ENCODE data around the gene CDK19.

Gene CDK19

DNA sequence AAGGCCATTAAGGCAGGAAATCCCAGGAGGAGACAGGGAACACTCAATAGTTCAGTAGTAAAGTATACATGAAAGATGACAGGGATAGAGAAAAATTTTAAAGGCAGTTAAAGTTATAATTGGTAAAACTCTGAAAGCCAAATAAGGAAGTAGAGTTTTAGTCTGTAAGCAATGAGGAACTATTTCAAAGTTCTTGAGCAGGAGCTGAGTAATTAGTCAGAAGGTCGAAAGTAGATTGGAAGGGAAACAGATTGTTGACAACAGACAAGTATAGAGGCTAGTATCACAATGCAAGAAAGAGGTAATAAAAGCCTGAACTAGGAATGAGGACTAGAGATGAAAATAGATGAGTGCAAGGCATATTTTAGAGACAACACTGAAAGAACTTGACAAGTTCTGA, 150.3 kb downstream of the CDK19 start:
- H2AFZ ChIP-seq (ENCODE audit: low read length), result no peak overlapping the region
- no peaks in the 10 kb centered on the region for H3F3A ChIP-seq (ENCODE audit: insufficient read depth, low read length)
- H3K4me2 ChIP-seq (ENCODE audit: low read length), result no peak overlapping the region
- no peaks in the 10 kb centered on the region for H3K27me3 ChIP-seq (ENCODE audit: insufficient read depth, low read length)
- H3K79me2 ChIP-seq (ENCODE audit: insufficient read depth, low read length), result no peaks in the 10 kb centered on the region
- H3K36me3 ChIP-seq (ENCODE audit: insufficient read depth, low read length), result peaks cover 12% of the 10 kb centered on the region
- TF ChIP-seq EZH2 (IDR thresholded peaks at IDR 0.05; ENCODE audit: borderline replicate concordance, low read length), result no peak
- TF ChIP-seq, protein P1, sequence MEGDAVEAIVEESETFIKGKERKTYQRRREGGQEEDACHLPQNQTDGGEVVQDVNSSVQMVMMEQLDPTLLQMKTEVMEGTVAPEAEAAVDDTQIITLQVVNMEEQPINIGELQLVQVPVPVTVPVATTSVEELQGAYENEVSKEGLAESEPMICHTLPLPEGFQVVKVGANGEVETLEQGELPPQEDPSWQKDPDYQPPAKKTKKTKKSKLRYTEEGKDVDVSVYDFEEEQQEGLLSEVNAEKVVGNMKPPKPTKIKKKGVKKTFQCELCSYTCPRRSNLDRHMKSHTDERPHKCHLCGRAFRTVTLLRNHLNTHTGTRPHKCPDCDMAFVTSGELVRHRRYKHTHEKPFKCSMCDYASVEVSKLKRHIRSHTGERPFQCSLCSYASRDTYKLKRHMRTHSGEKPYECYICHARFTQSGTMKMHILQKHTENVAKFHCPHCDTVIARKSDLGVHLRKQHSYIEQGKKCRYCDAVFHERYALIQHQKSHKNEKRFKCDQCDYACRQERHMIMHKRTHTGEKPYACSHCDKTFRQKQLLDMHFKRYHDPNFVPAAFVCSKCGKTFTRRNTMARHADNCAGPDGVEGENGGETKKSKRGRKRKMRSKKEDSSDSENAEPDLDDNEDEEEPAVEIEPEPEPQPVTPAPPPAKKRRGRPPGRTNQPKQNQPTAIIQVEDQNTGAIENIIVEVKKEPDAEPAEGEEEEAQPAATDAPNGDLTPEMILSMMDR (IDR thresholded peaks at IDR 0.05; ENCODE audit: low read length), result no peak
- H3K9me2 ChIP-seq (ENCODE audit: low read depth, low read length), result no peaks in the 10 kb centered on the region
- H3K9me3 ChIP-seq (ENCODE audit: low read length), result no peaks in the 10 kb centered on the region
- peak overlapping the region; percentile 20 for H3K27ac ChIP-seq (ENCODE audit: low read depth, low read length, poor library complexity, severe bottlenecking)
- H3K4me1 ChIP-seq (ENCODE audit: insufficient read depth, low read length, severe bottlenecking), result peaks cover 9% of the 10 kb centered on the region
- H3K4me3 ChIP-seq (ENCODE audit: low read depth, low read length, poor library complexity, severe bottlenecking), result no peak overlapping the region
- H3K9ac ChIP-seq (ENCODE audit: low read length), result no peak overlapping the region
- H4K20me1 ChIP-seq (ENCODE audit: insufficient read depth, low read length), result no peaks in the 10 kb centered on the region

DNA sequence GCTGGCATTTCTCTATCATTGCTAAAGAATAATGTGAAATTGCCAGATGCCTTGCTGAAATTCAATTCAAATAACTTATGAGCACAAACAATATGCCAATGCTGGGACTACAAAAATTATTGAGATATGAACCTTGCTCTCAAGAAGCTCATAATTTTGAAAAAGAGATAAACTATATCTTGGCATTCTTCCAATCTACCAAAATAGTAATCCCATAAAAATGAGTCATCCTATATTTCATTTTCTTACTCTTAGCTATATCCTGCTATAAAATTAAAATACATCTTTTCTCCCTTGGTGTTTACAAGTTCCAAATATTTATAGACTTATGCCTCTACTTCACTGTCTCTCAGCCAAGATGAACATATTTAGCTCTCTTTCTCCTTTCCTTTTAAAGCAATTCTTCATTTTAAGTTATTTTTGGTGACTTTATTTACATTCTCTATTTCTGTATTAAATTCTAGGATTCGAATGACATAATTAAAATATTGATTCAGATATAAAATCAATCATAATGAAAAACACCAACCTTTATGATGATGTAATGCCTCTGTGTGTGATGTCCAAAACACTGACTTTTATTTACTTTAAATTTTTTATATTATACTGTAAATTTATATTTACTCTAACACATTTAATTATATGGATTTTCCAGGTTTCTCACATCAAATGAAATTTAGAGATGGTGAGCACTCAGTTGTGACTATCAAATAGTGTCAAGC, 152.6 kb downstream of the CDK19 start:
- Histone ChIP-seq H3K4me3 (ENCODE audit: low read depth, low read length, poor library complexity, severe bottlenecking) (no peak overlapping the region), H3K4me1 (ENCODE audit: insufficient read depth, low read length, severe bottlenecking) (peaks cover 9% of the 10 kb centered on the region), H3F3A (ENCODE audit: insufficient read depth, low read length) (no peaks in the 10 kb centered on the region), H3K9ac (ENCODE audit: low read length) (no peak overlapping the region), H3K9me2 (ENCODE audit: low read depth, low read length) (no peaks in the 10 kb centered on the region), H2AFZ (ENCODE audit: low read length) (no peak overlapping the region), H3K79me2 (ENCODE audit: insufficient read depth, low read length) (no peaks in the 10 kb centered on the region), H3K27me3 (ENCODE audit: insufficient read depth, low read length) (no peaks in the 10 kb centered on the region), H3K36me3 (ENCODE audit: insufficient read depth, low read length) (peaks cover 13% of the 10 kb centered on the region), H4K20me1 (ENCODE audit: insufficient read depth, low read length) (no peaks in the 10 kb centered on the region), H3K9me3 (ENCODE audit: low read length) (no peaks in the 10 kb centered on the region), H3K27ac (ENCODE audit: low read depth, low read length, poor library complexity, severe bottlenecking) (no peak overlapping the region), H3K4me2 (ENCODE audit: low read length) (no peak overlapping the region)
- TF ChIP-seq, protein P1 (IDR thresholded peaks at IDR 0.05; ENCODE audit: low read length), result no peak
- TF ChIP-seq EZH2 (IDR thresholded peaks at IDR 0.05; ENCODE audit: borderline replicate concordance, low read length), result no peak

DNA sequence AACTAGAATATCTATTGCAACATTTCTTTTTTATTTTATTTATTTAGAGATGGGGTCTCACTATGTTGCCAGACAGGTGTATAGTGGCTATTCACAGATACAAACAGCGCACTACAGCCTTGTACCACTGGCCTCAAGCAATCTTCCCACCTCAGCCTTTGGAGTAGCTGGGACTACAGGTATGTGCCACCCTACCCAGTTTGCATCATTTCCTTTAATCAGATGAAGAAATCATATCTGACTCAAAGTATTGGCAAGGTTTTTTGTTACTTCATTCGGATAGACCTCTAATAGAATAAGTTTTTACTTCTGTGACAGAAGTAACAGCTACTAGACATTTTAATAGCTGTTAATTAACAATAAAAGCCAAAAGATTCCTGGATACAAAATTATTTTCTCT, 153.9 kb downstream of the CDK19 start:
- H3K4me3 ChIP-seq (ENCODE audit: low read depth, low read length, poor library complexity, severe bottlenecking), result no peak overlapping the region
- H3K4me1 ChIP-seq (ENCODE audit: insufficient read depth, low read length, severe bottlenecking), result peaks cover 9% of the 10 kb centered on the region
- no peaks in the 10 kb centered on the region for H4K20me1 ChIP-seq (ENCODE audit: insufficient read depth, low read length)
- H3K27me3 ChIP-seq (ENCODE audit: insufficient read depth, low read length), result no peaks in the 10 kb centered on the region
- H3K27ac ChIP-seq (ENCODE audit: low read depth, low read length, poor library complexity, severe bottlenecking), result no peak overlapping the region
- TF ChIP-seq, protein P1 (IDR thresholded peaks at IDR 0.05; ENCODE audit: low read length), result no peak
- no peak for TF ChIP-seq EZH2 (IDR thresholded peaks at IDR 0.05; ENCODE audit: borderline replicate concordance, low read length)
- H3K9me3 ChIP-seq (ENCODE audit: low read length), result no peaks in the 10 kb centered on the region
- H3K36me3 ChIP-seq (ENCODE audit: insufficient read depth, low read length), result peaks cover 13% of the 10 kb centered on the region
- no peak overlapping the region for H3K9ac ChIP-seq (ENCODE audit: low read length)
- H3F3A ChIP-seq (ENCODE audit: insufficient read depth, low read length), result no peaks in the 10 kb centered on the region
- no peaks in the 10 kb centered on the region for H3K9me2 ChIP-seq (ENCODE audit: low read depth, low read length)
- no peak overlapping the region for H2AFZ ChIP-seq (ENCODE audit: low read length)
- H3K79me2 ChIP-seq (ENCODE audit: insufficient read depth, low read length), result no peaks in the 10 kb centered on the region
- no peak overlapping the region for H3K4me2 ChIP-seq (ENCODE audit: low read length)

All from OCI-LY1 (cell line).